Measurements from ENCODE around the gene SMIM41.
A peak's percentile ranks its signal among the peaks of the same experiment; 100 is the strongest.

Gene SMIM41

GRCh38 chr12:52149651-52150241 is 70.2 kb downstream of the SMIM41 start:
- no peak for DNase-seq

GRCh38 chr12:52151153-52151836 is 71.8 kb downstream of the SMIM41 start:
- no peak for DNase-seq

GRCh38 chr12:52151837-52152783 is 72.6 kb downstream of the SMIM41 start:
- DNase-seq: peak; percentile 80

GRCh38 chr12:52152905-52153317 is 73.4 kb downstream of the SMIM41 start:
- DNase-seq: no peak

GRCh38 chr12:52155048-52155868 is 75.8 kb downstream of the SMIM41 start:
- DNase-seq: peak; percentile 55

- no peak for DNase-seq
These were observed 76.8 kb downstream of the SMIM41 start for GRCh38 chr12:52156311-52156710.

- DNase-seq: peak; percentile 78
These were observed 77.5 kb downstream of the SMIM41 start for GRCh38 chr12:52156757-52157565.

GRCh38 chr12:52157566-52158150 is 78.2 kb downstream of the SMIM41 start:
- no peak for DNase-seq
